Skin epidermis (tissue), 12 donors: Measurements from ENCODE around the gene STK39.

Experiments
- H3K27ac ChIP-seq, 21 experiments: fragments of 200-600 bp; sonication (generic) in 11 of 21; one replicate each; pipeline ENCODE4 v1.5.0; 2020; ENCODE audit warnings: mild to moderate bottlenecking in 3 of 21, inconsistent platforms in 2 of 21, moderate library complexity in 2 of 21
- H3K4me3 ChIP-seq, 7 experiments: fragments of 200-600 bp; sonication (generic) in 2 of 7; one replicate each; pipeline ENCODE4 v1.5.0; 2020; ENCODE audit warnings: inconsistent platforms in 2 of 7, mild to moderate bottlenecking in 2 of 7, moderate library complexity in 1 of 7

Gene STK39

GRCh38 chr2:167987558-167987957, 259.8 kb downstream of the STK39 start:
- no peak overlapping the region for H3K27ac ChIP-seq
- no peak overlapping the region for H3K4me3 ChIP-seq

GRCh38 chr2:167987026-167987425, 260.4 kb downstream of the STK39 start:
- Histone ChIP-seq H3K4me3 (no peak overlapping the region), H3K27ac (no peak overlapping the region)

GRCh38 chr2:167986223-167986622, 261.2 kb downstream of the STK39 start:
- H3K4me3 ChIP-seq, result no peak overlapping the region
- no peak overlapping the region for H3K27ac ChIP-seq

- Histone ChIP-seq H3K4me3 (no peak overlapping the region), H3K27ac (no peak overlapping the region)
Measured at GRCh38 chr2:167981945-167982344, 265.4 kb downstream of the STK39 start.

- H3K27ac ChIP-seq, result no peak overlapping the region
- no peak overlapping the region for H3K4me3 ChIP-seq
Measured at GRCh38 chr2:167980439-167980838, 267.0 kb downstream of the STK39 start.

GRCh38 chr2:167972746-167973145, 274.6 kb downstream of the STK39 start:
- no peak overlapping the region for H3K4me3 ChIP-seq
- no peak overlapping the region for H3K27ac ChIP-seq

- Histone ChIP-seq H3K4me3 (no peak overlapping the region), H3K27ac (no peak overlapping the region)
Measured at GRCh38 chr2:167972020-167972419, 275.4 kb downstream of the STK39 start.

- H3K4me3 ChIP-seq, result no peak overlapping the region
- H3K27ac ChIP-seq, result no peak overlapping the region
Measured at GRCh38 chr2:167966937-167967913, 280.2 kb downstream of the STK39 start.

GRCh38 chr2:167965907-167966761, 281.3 kb downstream of the STK39 start:
- H3K27ac ChIP-seq, result no peak overlapping the region
- H3K4me3 ChIP-seq, result no peak overlapping the region

GRCh38 chr2:167964650-167965413, 282.6 kb downstream of the STK39 start:
- Histone ChIP-seq H3K4me3 (no peak overlapping the region), H3K27ac (no peak overlapping the region)

GRCh38 chr2:167963899-167964649, 283.3 kb downstream of the STK39 start:
- no peak overlapping the region for H3K4me3 ChIP-seq

GRCh38 chr2:167962436-167963226, 284.8 kb downstream of the STK39 start:
- H3K27ac ChIP-seq, result no peak overlapping the region
- no peak overlapping the region for H3K4me3 ChIP-seq

More at GRCh38 chr2:167963899-167964649, 283.3 kb downstream of the STK39 start:
- H3K27ac ChIP-seq, result no peak overlapping the region

GRCh38 chr2:167961536-167962048, 285.8 kb downstream of the STK39 start:
- Histone ChIP-seq H3K4me3 (no peak overlapping the region), H3K27ac (no peak overlapping the region)

- Histone ChIP-seq H3K4me3 (no peak overlapping the region), H3K27ac (no peak overlapping the region)
Measured at GRCh38 chr2:167960089-167960747, 287.2 kb downstream of the STK39 start.

- Histone ChIP-seq H3K27ac (no peak overlapping the region), H3K4me3 (no peak overlapping the region)
Measured at GRCh38 chr2:167957662-167958061, 289.7 kb downstream of the STK39 start.

- Histone ChIP-seq H3K27ac (no peak overlapping the region), H3K4me3 (no peak overlapping the region)
Measured at GRCh38 chr2:167955264-167955906, 292.0 kb downstream of the STK39 start.

- Histone ChIP-seq H3K27ac (no peak overlapping the region), H3K4me3 (no peak overlapping the region)
Measured at GRCh38 chr2:167954495-167954894, 292.9 kb downstream of the STK39 start.
